IMR-90 (cell line): ENCODE data around the gene PEX16.

Source experiments
- BHLHE40 ChIP-seq: fragments of 150-350 bp; IDR thresholded peaks from 2 replicates; pipeline ENCODE4 v1.6.1; 2016; ENCODE audit warnings: mild to moderate bottlenecking, low read depth, low read length
- CEBPB ChIP-seq: IDR thresholded peaks from 2 replicates; pipeline ENCODE4 v1.6.1; 2012; ENCODE audit warnings: low read depth, low read length, improper control_type of control experiment
- CTCF ChIP-seq: conservative IDR thresholded peaks from 2 replicates; pipeline ENCODE4 v1.5.1; 2012; ENCODE audit warnings: mild to moderate bottlenecking, low read depth, low read length, improper control_type of control experiment
- ELK1 ChIP-seq: fragments of 150-350 bp; IDR thresholded peaks from 2 replicates; pipeline ENCODE4 v1.6.1; 2016; ENCODE audit warnings: low read depth, mild to moderate bottlenecking, low read length, moderate library complexity, borderline replicate concordance
- FOS ChIP-seq: fragments of 150-350 bp; IDR thresholded peaks from 2 replicates; pipeline ENCODE4 v1.6.1; 2016; ENCODE audit warnings: low read depth, low read length
- MAFK ChIP-seq: IDR thresholded peaks from 2 replicates; pipeline ENCODE4 v1.6.1; 2012; ENCODE audit warnings: low read depth, low read length, improper control_type of control experiment
- NFE2L2 ChIP-seq: fragments of 150-350 bp; IDR thresholded peaks from 2 replicates; pipeline ENCODE4 v1.6.1; 2016; ENCODE audit warnings: low read depth, mild to moderate bottlenecking, low read length
- POLR2A ChIP-seq: IDR thresholded peaks from 2 replicates; pipeline ENCODE4 v1.6.1; 2012; ENCODE audit warnings: mild to moderate bottlenecking, low read depth, low read length
- RCOR1 ChIP-seq: IDR thresholded peaks from 2 replicates; pipeline ENCODE4 v1.6.1; 2012; ENCODE audit warnings: mild to moderate bottlenecking, low read length, improper control_type of control experiment; ENCODE audit not compliant: insufficient replicate concordance
- USF2 ChIP-seq: fragments of 150-350 bp; IDR thresholded peaks from 2 replicates; pipeline ENCODE4 v1.6.1; 2017; ENCODE audit warnings: mild to moderate bottlenecking, antibody characterized with exemption, low read length, low read depth

- TF ChIP-seq USF2 (no peak), NFE2L2 (no peak), ELK1 (no peak), CTCF (no peak), FOS (no peak), POLR2A (no peak), BHLHE40 (no peak), MAFK (no peak), RCOR1 (no peak), CEBPB (no peak)
Observed at GRCh38 chr11:45918331-45918941, 759 bp upstream of the PEX16 start.
